ENCODE measurements around the gene PRR14.
"Not testable (repeated sequence)": the region's sequence is repeated elsewhere in the genome, so short reads cannot be mapped to it uniquely, and the experiment has no call there.

Gene PRR14

GRCh38 chr16:30623536-30624283 is 27.1 kb upstream of the PRR14 start:
- no peak for DNase-seq
- intact Hi-C loops (cut with DNase I; ENCODE audit: low total_unique reads), result no loop called here
- Histone ChIP-seq H3K4me1 (peaks cover 0 to 4% (median 0%) of the 10 kb centered on the region in 4 donors), H3K27me3 (peaks cover 0 to 10% of the 10 kb centered on the region in 2 donors), H3K27ac (no peak overlapping the region), H3K36me3 (no peaks in the 10 kb centered on the region), H3K9me3 (no peaks in the 10 kb centered on the region), H3K4me3 (no peak overlapping the region)
- no peak for TF ChIP-seq CTCF (IDR thresholded peaks at IDR 0.05)

GRCh38 chr16:30626236-30626635 is 24.5 kb upstream of the PRR14 start:
- H3K36me3 ChIP-seq, result no peaks in the 10 kb centered on the region
- no peak overlapping the region for H3K4me3 ChIP-seq
- peaks cover 0 to 10% of the 10 kb centered on the region in 2 donors for H3K27me3 ChIP-seq
- TF ChIP-seq CTCF (IDR thresholded peaks at IDR 0.05), result no peak
- intact Hi-C loops (cut with DNase I; ENCODE audit: low total_unique reads), result no loop called here
- H3K4me1 ChIP-seq, result peaks cover 0 to 4% (median 0%) of the 10 kb centered on the region in 4 donors
- no peak overlapping the region for H3K27ac ChIP-seq
- H3K9me3 ChIP-seq, result no peaks in the 10 kb centered on the region
- DNase-seq, result no peak

DNA sequence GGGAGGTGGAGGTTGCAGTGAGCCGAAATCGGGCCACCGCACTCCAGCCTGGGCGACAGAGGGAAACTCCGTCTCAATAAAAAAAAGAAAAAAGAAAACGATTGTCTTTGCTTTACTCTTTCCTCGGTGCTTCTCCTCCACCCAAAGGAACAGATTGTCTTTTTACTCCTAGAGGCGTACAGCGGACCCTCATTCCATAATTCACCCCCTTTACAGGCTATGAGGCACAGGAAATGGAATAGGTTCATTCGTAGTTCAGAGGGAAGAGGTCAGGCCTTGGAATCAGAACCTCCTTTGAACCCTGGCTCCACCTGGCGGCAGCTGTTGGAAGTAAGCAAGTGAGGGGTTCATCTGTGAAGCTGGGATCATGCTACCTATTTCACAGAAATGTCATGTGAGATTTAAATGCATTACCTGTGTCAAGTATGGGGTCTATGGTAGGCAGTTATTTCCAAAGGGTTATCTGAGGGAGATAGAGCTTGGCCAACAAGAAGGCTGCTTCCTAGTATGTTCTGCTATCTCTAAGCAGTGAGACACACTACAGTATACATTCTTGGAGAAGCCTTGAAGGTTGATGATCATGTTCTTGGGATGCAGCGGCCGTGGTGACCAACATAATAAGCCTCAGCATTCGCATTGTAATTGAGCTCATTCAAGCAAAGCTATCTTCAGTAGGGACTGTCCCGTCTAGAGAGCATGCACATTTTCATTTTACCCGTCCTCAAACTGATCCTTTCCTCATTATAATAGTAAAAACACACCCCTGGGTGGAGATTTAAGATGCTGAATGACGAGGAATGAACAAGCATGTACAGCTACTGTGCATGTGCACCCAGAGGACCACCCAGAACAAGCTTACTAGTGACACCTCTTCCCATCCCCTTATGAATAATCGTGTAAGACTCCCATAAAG is 21.9 kb upstream of the PRR14 start:
- TF ChIP-seq CTCF (IDR thresholded peaks at IDR 0.05), result peak; percentile 84 to 89
- H3K27ac ChIP-seq, result peak overlapping the region in 1 of 2 donors; percentile 30
- H3K9me3 ChIP-seq, result no peaks in the 10 kb centered on the region
- peak overlapping the region in 1 of 2 donors; percentile 19 for H3K4me3 ChIP-seq
- DNase-seq, result peak; percentile 88
- intact Hi-C loops (cut with DNase I; ENCODE audit: low total_unique reads), result no loop called here
- H3K27me3 ChIP-seq, result peaks cover 0 to 3% of the 10 kb centered on the region in 2 donors
- H3K36me3 ChIP-seq, result no peaks in the 10 kb centered on the region
- H3K4me1 ChIP-seq, result peaks cover 0 to 8% (median 0%) of the 10 kb centered on the region in 4 donors

DNA sequence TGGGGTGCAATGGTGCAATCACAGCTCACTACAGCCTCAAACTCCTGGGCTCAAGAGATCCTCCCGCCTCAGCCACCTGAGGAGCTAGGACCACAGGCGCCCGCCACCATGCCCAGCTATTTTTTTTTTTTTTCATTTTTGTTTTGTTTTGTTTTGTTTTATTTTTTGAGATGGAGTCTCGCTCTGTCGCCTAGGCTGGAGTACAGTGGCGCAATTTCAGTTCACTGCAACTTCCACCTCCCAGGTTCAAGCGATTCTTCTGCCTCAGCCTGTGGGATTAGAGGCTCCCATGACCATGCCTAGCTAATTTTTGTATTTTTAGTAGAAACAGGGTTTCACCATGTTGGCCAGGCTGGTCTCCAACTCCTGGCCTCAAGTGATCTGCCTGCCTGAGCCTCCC is 18.3 kb upstream of the PRR14 start:
- not testable (repeated sequence) for H3K4me3 ChIP-seq, H3K27me3 ChIP-seq, DNase-seq, H3K27ac ChIP-seq, H3K9me3 ChIP-seq, H3K36me3 ChIP-seq
- H3K4me1 ChIP-seq, result peaks cover 0 to 25% (median 12%) of the 10 kb centered on the region in 4 donors
- intact Hi-C loops (cut with DNase I; ENCODE audit: low total_unique reads), result loop anchor here (10.0 kb wide), 1 partner anchor 58 kb away; the partner anchor contains the start of gene ZNF688

DNA sequence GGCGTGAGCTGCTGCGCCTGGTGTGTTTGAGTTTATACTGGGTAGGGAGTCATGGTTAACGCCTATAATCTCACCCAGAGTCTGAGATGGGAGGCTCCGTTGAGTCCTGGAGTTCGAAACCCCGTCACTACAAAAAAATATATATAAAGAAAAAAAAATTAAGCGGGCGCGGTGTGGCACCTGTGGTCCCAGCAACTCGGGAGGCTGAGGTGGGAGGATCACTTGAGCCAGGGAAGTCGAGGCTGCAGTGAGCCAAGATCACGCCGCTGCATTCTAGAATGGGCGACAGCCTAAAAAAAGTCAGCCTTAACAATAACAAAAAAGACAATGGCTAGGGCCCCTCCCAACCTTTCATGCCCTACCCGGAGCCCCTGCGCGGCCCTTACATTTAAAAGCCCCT is 17.2 kb upstream of the PRR14 start:
- H3K27me3 ChIP-seq, result no peaks in the 10 kb centered on the region
- H3K36me3 ChIP-seq, result no peaks in the 10 kb centered on the region
- H3K27ac ChIP-seq, result peak overlapping the region; percentile 82 to 87
- intact Hi-C loops (cut with DNase I; ENCODE audit: low total_unique reads), result loop anchor here (10.0 kb wide), 1 partner anchor 59 kb away; the partner anchor contains the start of gene ZNF688
- no peak for TF ChIP-seq CTCF (IDR thresholded peaks at IDR 0.05)
- no peak for DNase-seq
- H3K9me3 ChIP-seq, result no peaks in the 10 kb centered on the region
- H3K4me3 ChIP-seq, result peak overlapping the region; percentile 63 to 71
- peaks cover 0 to 24% (median 12%) of the 10 kb centered on the region in 4 donors for H3K4me1 ChIP-seq
